ENCODE data around the gene COL5A2.

- TF ChIP-seq CTCF (IDR thresholded peaks at IDR 0.05): no peak
- TF ChIP-seq POLR2A (IDR thresholded peaks at IDR 0.05): no peak
- no peak for TF ChIP-seq EP300 (IDR thresholded peaks at IDR 0.05)
Observed at GRCh38 chr2:189218236-189218635, 38.7 kb upstream of the COL5A2 start.
